DND-41 (cell line): ENCODE measurements around the gene TTC23L.

ENCODE experiments used
- ATAC-seq: fragments of 200-7000 bp; cut with Tn5 transposase; 3 replicates; pipeline ENCODE4 v1.9.1; 2021; ENCODE audit warnings: low read depth; ENCODE audit not compliant: insufficient read depth
- DNase-seq: peaks from one replicate; pipeline ENCODE4 v3.0.0-alpha.2; 2020
- H2AFZ ChIP-seq: 2 replicates; pipeline ENCODE4 v1.6.0; 2012; ENCODE audit warnings: low read depth, low read length
- H3K27ac ChIP-seq: 2 replicates; pipeline ENCODE4 v1.5.1; 2012; ENCODE audit warnings: low read length, inconsistent platforms
- H3K27me3 ChIP-seq: fragments of 200-600 bp; sonication (generic); 2 replicates; pipeline ENCODE4 v1.6.0; 2012; ENCODE audit warnings: low read length, mild to moderate bottlenecking, inconsistent platforms; ENCODE audit not compliant: insufficient read depth, poor library complexity
- H3K36me3 ChIP-seq: 2 replicates; pipeline ENCODE4 v1.5.1; 2012; ENCODE audit warnings: low read length, inconsistent platforms; ENCODE audit not compliant: insufficient read depth
- H3K4me1 ChIP-seq: 2 replicates; pipeline ENCODE4 v1.5.1; 2012; ENCODE audit warnings: mild to moderate bottlenecking, low read length; ENCODE audit not compliant: insufficient read depth
- H3K4me2 ChIP-seq: 2 replicates; pipeline ENCODE4 v1.6.0; 2012; ENCODE audit warnings: mild to moderate bottlenecking, moderate library complexity, low read length, inconsistent platforms; ENCODE audit not compliant: insufficient read depth
- H3K4me3 ChIP-seq, 2 experiments: fragments of 200-600 bp in 1 of 2; shearing (Covaris generic) in 1 of 2; 2 replicates each; pipeline ENCODE4 v1.5.1; 2012 to 2016; ENCODE audit warnings: inconsistent platforms in 2 of 2, low read length in 2 of 2, mild to moderate bottlenecking in 2 of 2, low read depth in 1 of 2, moderate library complexity in 1 of 2
- H3K79me2 ChIP-seq: 2 replicates; pipeline ENCODE4 v1.6.0; 2012; ENCODE audit warnings: low read length, inconsistent platforms; ENCODE audit not compliant: insufficient read depth
- H3K9ac ChIP-seq: 2 replicates; pipeline ENCODE4 v1.6.0; 2012; ENCODE audit warnings: low read depth, mild to moderate bottlenecking, inconsistent platforms, low read length, moderate library complexity
- H3K9me3 ChIP-seq: 2 replicates; pipeline ENCODE4 v1.5.1; 2012; ENCODE audit warnings: low read length, moderate library complexity, mild to moderate bottlenecking, inconsistent platforms; ENCODE audit not compliant: insufficient read depth, severe bottlenecking
- H4K20me1 ChIP-seq: 2 replicates; pipeline ENCODE4 v1.6.0; 2012; ENCODE audit warnings: low read length; ENCODE audit not compliant: insufficient read depth
- EZH2 ChIP-seq: IDR thresholded peaks from 3 replicates; pipeline ENCODE4 v1.6.1; 2012; ENCODE audit warnings: borderline replicate concordance, low read depth, mild to moderate bottlenecking, moderate library complexity, low read length, inconsistent platforms; ENCODE audit not compliant: severe bottlenecking
- TF ChIP-seq, protein P1 (sequence below): IDR thresholded peaks from 2 replicates; pipeline ENCODE4 v1.5.1; 2012; ENCODE audit warnings: borderline replicate concordance, low read length, moderate library complexity, mild to moderate bottlenecking; ENCODE audit not compliant: poor library complexity, severe bottlenecking; ENCODE audit errors: extremely low read depth

TTC23L gene

DNA sequence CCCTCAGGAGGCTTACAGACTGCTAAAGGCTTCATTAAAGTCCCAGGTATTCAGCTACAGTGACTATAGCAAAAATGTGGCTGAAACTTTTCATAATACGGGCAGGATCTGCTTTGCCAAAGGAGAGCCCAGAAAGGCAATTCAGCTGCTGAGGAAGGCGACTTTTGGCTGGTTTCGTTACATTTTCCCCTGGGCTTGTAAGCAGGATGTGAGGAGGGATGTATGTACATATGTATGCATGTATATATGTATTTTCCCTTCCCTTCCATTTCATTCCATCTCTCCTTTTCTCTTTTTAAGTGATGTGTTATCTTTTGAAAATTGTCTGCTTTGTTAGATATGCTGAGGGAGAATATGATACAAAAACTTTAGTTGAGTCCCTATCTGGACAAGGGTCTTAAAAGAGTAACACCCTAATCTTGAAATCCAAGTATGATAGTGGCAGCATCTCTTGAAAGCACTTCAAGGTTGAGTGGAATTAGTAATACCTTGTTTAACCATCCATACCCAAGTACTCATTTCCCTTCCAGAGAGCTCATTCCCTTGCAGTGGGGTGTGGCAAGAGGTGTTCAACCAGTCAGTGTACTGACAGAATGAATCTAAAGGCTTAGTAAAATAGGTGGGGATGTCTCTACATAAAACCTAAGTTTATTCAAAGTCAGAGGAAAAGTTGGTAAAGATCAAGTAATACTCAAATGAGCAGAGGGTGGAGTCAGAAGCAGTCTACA lies 47.6 kb downstream of the TTC23L start:
- H3K79me2 ChIP-seq, result no peaks in the 10 kb centered on the region
- no peak overlapping the region for H3K9ac ChIP-seq
- no peaks in the 10 kb centered on the region for H3K9me3 ChIP-seq
- H4K20me1 ChIP-seq, result no peaks in the 10 kb centered on the region
- H2AFZ ChIP-seq, result no peak overlapping the region
- no peaks in the 10 kb centered on the region for H3K36me3 ChIP-seq
- H3K4me1 ChIP-seq, result no peaks in the 10 kb centered on the region
- H3K27ac ChIP-seq, result no peak overlapping the region
- no peak overlapping the region for H3K4me2 ChIP-seq
- TF ChIP-seq, protein P1, sequence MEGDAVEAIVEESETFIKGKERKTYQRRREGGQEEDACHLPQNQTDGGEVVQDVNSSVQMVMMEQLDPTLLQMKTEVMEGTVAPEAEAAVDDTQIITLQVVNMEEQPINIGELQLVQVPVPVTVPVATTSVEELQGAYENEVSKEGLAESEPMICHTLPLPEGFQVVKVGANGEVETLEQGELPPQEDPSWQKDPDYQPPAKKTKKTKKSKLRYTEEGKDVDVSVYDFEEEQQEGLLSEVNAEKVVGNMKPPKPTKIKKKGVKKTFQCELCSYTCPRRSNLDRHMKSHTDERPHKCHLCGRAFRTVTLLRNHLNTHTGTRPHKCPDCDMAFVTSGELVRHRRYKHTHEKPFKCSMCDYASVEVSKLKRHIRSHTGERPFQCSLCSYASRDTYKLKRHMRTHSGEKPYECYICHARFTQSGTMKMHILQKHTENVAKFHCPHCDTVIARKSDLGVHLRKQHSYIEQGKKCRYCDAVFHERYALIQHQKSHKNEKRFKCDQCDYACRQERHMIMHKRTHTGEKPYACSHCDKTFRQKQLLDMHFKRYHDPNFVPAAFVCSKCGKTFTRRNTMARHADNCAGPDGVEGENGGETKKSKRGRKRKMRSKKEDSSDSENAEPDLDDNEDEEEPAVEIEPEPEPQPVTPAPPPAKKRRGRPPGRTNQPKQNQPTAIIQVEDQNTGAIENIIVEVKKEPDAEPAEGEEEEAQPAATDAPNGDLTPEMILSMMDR, result no peak
- TF ChIP-seq EZH2, result no peak
- peaks cover 5% of the 10 kb centered on the region for H3K27me3 ChIP-seq
- H3K4me3 ChIP-seq, result no peak overlapping the region
- DNase-seq (no peak), ATAC-seq (no peak)

GRCh38 chr5:34889394-34889793 lies 50.4 kb downstream of the TTC23L start:
- Histone ChIP-seq H3K4me1 (no peaks in the 10 kb centered on the region), H3K79me2 (no peaks in the 10 kb centered on the region), H3K36me3 (no peaks in the 10 kb centered on the region), H4K20me1 (no peaks in the 10 kb centered on the region), H3K9ac (no peak overlapping the region), H3K9me3 (no peaks in the 10 kb centered on the region), H3K27ac (no peak overlapping the region), H3K27me3 (peaks cover 5% of the 10 kb centered on the region), H3K4me2 (no peak overlapping the region), H2AFZ (no peak overlapping the region), H3K4me3 (no peak overlapping the region)
- ATAC-seq (no peak), DNase-seq (no peak)
- TF ChIP-seq, protein P1, result no peak
- TF ChIP-seq EZH2, result no peak

DNA sequence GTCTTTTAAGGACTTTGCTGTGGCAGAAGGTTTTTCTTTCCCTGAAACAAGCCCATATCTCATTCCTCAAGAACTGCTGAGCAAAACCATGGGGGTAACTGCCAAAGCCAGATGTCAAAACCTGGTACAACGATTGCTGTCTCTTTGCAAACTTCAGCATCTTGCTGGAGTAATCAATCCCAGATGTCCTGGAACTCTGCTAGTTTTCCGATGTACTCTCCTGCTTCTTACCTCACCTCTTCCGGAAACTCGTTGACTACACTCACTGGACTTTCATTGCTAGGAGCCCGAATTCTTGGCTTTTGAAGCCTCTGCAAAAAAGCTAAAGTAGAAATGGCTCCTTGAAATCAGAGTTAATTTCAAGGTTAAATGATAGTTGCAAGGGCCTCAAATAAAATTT lies 53.0 kb downstream of the TTC23L start:
- Histone ChIP-seq H3K36me3 (no peaks in the 10 kb centered on the region), H2AFZ (no peak overlapping the region), H3K27ac (no peak overlapping the region), H3K4me2 (no peak overlapping the region), H3K27me3 (no peaks in the 10 kb centered on the region), H3K9ac (no peak overlapping the region), H4K20me1 (no peaks in the 10 kb centered on the region), H3K4me1 (no peaks in the 10 kb centered on the region), H3K79me2 (no peaks in the 10 kb centered on the region), H3K4me3 (no peak overlapping the region), H3K9me3 (no peaks in the 10 kb centered on the region)
- no peak for ATAC-seq
- TF ChIP-seq, protein P1, result no peak
- TF ChIP-seq EZH2, result no peak
- no peak for DNase-seq
